Measurements from ENCODE around the gene DBT. TPM values are rescaled to one million over a fixed set of nuclear protein-coding genes. Genes with fewer than 3 reads are reported as not detected.

The DBT gene
- total RNA-seq, 2 experiments from 2014 or later, result 10.0 to 11.2 TPM

GRCh38 chr1:100188617-100189016 is 61.0 kb downstream of the DBT start:
- ATAC-seq, result no peak
- Mint-ChIP-seq H3K9me3 (ENCODE audit: insufficient read depth) (no peaks in the 10 kb centered on the region), H3K4me3 (no peak overlapping the region), H3K4me1 (ENCODE audit: low read depth) (no peaks in the 10 kb centered on the region), H3K27ac (no peak overlapping the region), H3K27me3 (ENCODE audit: low read depth) (no peaks in the 10 kb centered on the region), H3K36me3 (ENCODE audit: low read depth) (peaks cover 4% of the 10 kb centered on the region)
- ChIA-PET POLR2A (no interaction called here), CTCF (interaction anchor here (0.9 kb wide), 1 partner anchor 77 kb away, joined by 3 read pairs; no protein-coding TSS in a partner anchor)
- DNase-seq, result no peak

- ATAC-seq, result no peak
- CTCF ChIA-PET, result interaction anchor here (0.9 kb wide), 1 partner anchor 77 kb away, joined by 3 read pairs; no protein-coding TSS in a partner anchor
- DNase-seq, result no peak
- Mint-ChIP-seq H3K36me3 (ENCODE audit: low read depth) (peaks cover 4% of the 10 kb centered on the region), H3K4me3 (no peak overlapping the region), H3K9me3 (ENCODE audit: insufficient read depth) (no peaks in the 10 kb centered on the region), H3K4me1 (ENCODE audit: low read depth) (no peaks in the 10 kb centered on the region), H3K27ac (no peak overlapping the region), H3K27me3 (ENCODE audit: low read depth) (no peaks in the 10 kb centered on the region)
- POLR2A ChIA-PET, result no interaction called here
Measured at GRCh38 chr1:100187912-100188311, 61.7 kb downstream of the DBT start.

- no peaks in the 10 kb centered on the region for H3K36me3 Mint-ChIP-seq (ENCODE audit: low read depth)
- H3K4me3 Mint-ChIP-seq, result no peak overlapping the region
- ATAC-seq (no peak), DNase-seq (no peak)
- H3K27ac Mint-ChIP-seq, result no peak overlapping the region
- H3K27me3 Mint-ChIP-seq (ENCODE audit: low read depth), result no peaks in the 10 kb centered on the region
- ChIA-PET POLR2A (no interaction called here), CTCF (no interaction called here)
- H3K4me1 Mint-ChIP-seq (ENCODE audit: low read depth), result no peaks in the 10 kb centered on the region
- no peaks in the 10 kb centered on the region for H3K9me3 Mint-ChIP-seq (ENCODE audit: insufficient read depth)
Measured at GRCh38 chr1:100184536-100184935, 65.1 kb downstream of the DBT start.

GRCh38 chr1:100183370-100183769 is 66.3 kb downstream of the DBT start:
- CTCF ChIA-PET, result no interaction called here

GRCh38 chr1:100178091-100178490 is 71.5 kb downstream of the DBT start, which contains the start of gene LRRC39:
Gene LRRC39, minus strand, starts transcription at chr1:100178256. Its CDS starts 9,740 bp downstream, at chr1:100168516.
- H3K4me1 Mint-ChIP-seq (ENCODE audit: low read depth), result no peaks in the 10 kb centered on the region
- no peaks in the 10 kb centered on the region for H3K36me3 Mint-ChIP-seq (ENCODE audit: low read depth)
- H3K27ac Mint-ChIP-seq, result no peak within 1 kb of the TSS
- no peak within 1 kb of the TSS for H3K4me3 Mint-ChIP-seq
- ChIA-PET POLR2A (no interaction called here), CTCF (no interaction called here)
- H3K27me3 Mint-ChIP-seq (ENCODE audit: low read depth), result peaks cover 2% of the 10 kb centered on the region
- no peaks in the 10 kb centered on the region for H3K9me3 Mint-ChIP-seq (ENCODE audit: insufficient read depth)
- DNase-seq (no peak), ATAC-seq (no peak)

More at GRCh38 chr1:100183370-100183769, 66.3 kb downstream of the DBT start:
- H3K4me1 Mint-ChIP-seq (ENCODE audit: low read depth), result no peaks in the 10 kb centered on the region
- DNase-seq, result no peak
- H3K27me3 Mint-ChIP-seq (ENCODE audit: low read depth), result no peaks in the 10 kb centered on the region
- no peaks in the 10 kb centered on the region for H3K9me3 Mint-ChIP-seq (ENCODE audit: insufficient read depth)
- H3K27ac Mint-ChIP-seq, result no peak overlapping the region
- no peaks in the 10 kb centered on the region for H3K36me3 Mint-ChIP-seq (ENCODE audit: low read depth)
- H3K4me3 Mint-ChIP-seq, result no peak overlapping the region
- POLR2A ChIA-PET, result no interaction called here
- ATAC-seq, result no peak

- no peaks in the 10 kb centered on the region for H3K9me3 Mint-ChIP-seq (ENCODE audit: insufficient read depth)
- ATAC-seq (no peak), DNase-seq (no peak)
- peaks cover 2% of the 10 kb centered on the region for H3K27me3 Mint-ChIP-seq (ENCODE audit: low read depth)
- CTCF ChIA-PET, result no interaction called here
- H3K36me3 Mint-ChIP-seq (ENCODE audit: low read depth), result no peaks in the 10 kb centered on the region
- POLR2A ChIA-PET, result no interaction called here
- H3K27ac Mint-ChIP-seq, result no peak overlapping the region
- no peaks in the 10 kb centered on the region for H3K4me1 Mint-ChIP-seq (ENCODE audit: low read depth)
- H3K4me3 Mint-ChIP-seq, result no peak overlapping the region
Measured at GRCh38 chr1:100177295-100178041, 72.2 kb downstream of the DBT start.

GRCh38 chr1:100168051-100168450 is 81.6 kb downstream of the DBT start:
- Mint-ChIP-seq H3K27ac (no peak overlapping the region), H3K4me1 (ENCODE audit: low read depth) (no peaks in the 10 kb centered on the region), H3K36me3 (ENCODE audit: low read depth) (no peaks in the 10 kb centered on the region), H3K4me3 (no peak overlapping the region), H3K27me3 (ENCODE audit: low read depth) (no peaks in the 10 kb centered on the region), H3K9me3 (ENCODE audit: insufficient read depth) (no peaks in the 10 kb centered on the region)
- POLR2A ChIA-PET, result no interaction called here
- ATAC-seq (no peak), DNase-seq (no peak)
- CTCF ChIA-PET, result no interaction called here

- no peak overlapping the region for H3K4me3 Mint-ChIP-seq
- no peak for DNase-seq
- H3K27me3 Mint-ChIP-seq (ENCODE audit: low read depth), result no peaks in the 10 kb centered on the region
- H3K4me1 Mint-ChIP-seq (ENCODE audit: low read depth), result no peaks in the 10 kb centered on the region
- CTCF ChIA-PET, result interaction anchor here (1.2 kb wide), 1 partner anchor 195 kb away, joined by 3 read pairs; the partner anchor contains the start of gene SLC35A3
- POLR2A ChIA-PET, result no interaction called here
- no peak for ATAC-seq
- H3K27ac Mint-ChIP-seq, result no peak overlapping the region
- no peaks in the 10 kb centered on the region for H3K9me3 Mint-ChIP-seq (ENCODE audit: insufficient read depth)
- H3K36me3 Mint-ChIP-seq (ENCODE audit: low read depth), result no peaks in the 10 kb centered on the region
Measured at GRCh38 chr1:100164702-100165101, 84.9 kb downstream of the DBT start.

GRCh38 chr1:100164216-100164615 is 85.4 kb downstream of the DBT start:
- no peaks in the 10 kb centered on the region for H3K27me3 Mint-ChIP-seq (ENCODE audit: low read depth)
- DNase-seq (no peak), ATAC-seq (no peak)
- ChIA-PET POLR2A (no interaction called here), CTCF (interaction anchor here (1.2 kb wide), 1 partner anchor 195 kb away, joined by 3 read pairs; the partner anchor contains the start of gene SLC35A3)
- H3K4me3 Mint-ChIP-seq, result no peak overlapping the region
- H3K36me3 Mint-ChIP-seq (ENCODE audit: low read depth), result no peaks in the 10 kb centered on the region
- no peaks in the 10 kb centered on the region for H3K9me3 Mint-ChIP-seq (ENCODE audit: insufficient read depth)
- no peaks in the 10 kb centered on the region for H3K4me1 Mint-ChIP-seq (ENCODE audit: low read depth)
- no peak overlapping the region for H3K27ac Mint-ChIP-seq

- no peaks in the 10 kb centered on the region for H3K4me1 Mint-ChIP-seq (ENCODE audit: low read depth)
- no peaks in the 10 kb centered on the region for H3K27me3 Mint-ChIP-seq (ENCODE audit: low read depth)
- no peak for DNase-seq
- POLR2A ChIA-PET, result no interaction called here
- no peaks in the 10 kb centered on the region for H3K9me3 Mint-ChIP-seq (ENCODE audit: insufficient read depth)
- no peak for ATAC-seq
- no peaks in the 10 kb centered on the region for H3K36me3 Mint-ChIP-seq (ENCODE audit: low read depth)
- H3K27ac Mint-ChIP-seq, result no peak overlapping the region
- no peak overlapping the region for H3K4me3 Mint-ChIP-seq
- CTCF ChIA-PET, result no interaction called here
Measured at GRCh38 chr1:100162881-100163280, 86.8 kb downstream of the DBT start.

- DNase-seq (no peak), ATAC-seq (no peak)
- no peak overlapping the region for H3K27ac Mint-ChIP-seq
- peaks cover 5% of the 10 kb centered on the region for H3K4me1 Mint-ChIP-seq (ENCODE audit: low read depth)
- no peaks in the 10 kb centered on the region for H3K27me3 Mint-ChIP-seq (ENCODE audit: low read depth)
- CTCF ChIA-PET, result interaction anchor here (0.7 kb wide), 1 partner anchor 307 kb away, joined by 3 read pairs; no protein-coding TSS in a partner anchor
- no peak overlapping the region for H3K4me3 Mint-ChIP-seq
- POLR2A ChIA-PET, result no interaction called here
- no peaks in the 10 kb centered on the region for H3K9me3 Mint-ChIP-seq (ENCODE audit: insufficient read depth)
- H3K36me3 Mint-ChIP-seq (ENCODE audit: low read depth), result peaks cover 11% of the 10 kb centered on the region
Measured at GRCh38 chr1:100152271-100152670, 97.4 kb downstream of the DBT start.

- no peak overlapping the region for H3K4me3 Mint-ChIP-seq
- H3K9me3 Mint-ChIP-seq (ENCODE audit: insufficient read depth), result no peaks in the 10 kb centered on the region
- CTCF ChIA-PET, result no interaction called here
- DNase-seq (no peak), ATAC-seq (no peak)
- POLR2A ChIA-PET, result no interaction called here
- H3K36me3 Mint-ChIP-seq (ENCODE audit: low read depth), result peaks cover 13% of the 10 kb centered on the region
- no peaks in the 10 kb centered on the region for H3K27me3 Mint-ChIP-seq (ENCODE audit: low read depth)
- H3K27ac Mint-ChIP-seq, result no peak overlapping the region
- peaks cover 5% of the 10 kb centered on the region for H3K4me1 Mint-ChIP-seq (ENCODE audit: low read depth)
Measured at GRCh38 chr1:100151679-100152078, 98.0 kb downstream of the DBT start.

- CTCF ChIA-PET, result no interaction called here
- Mint-ChIP-seq H3K9me3 (ENCODE audit: insufficient read depth) (no peaks in the 10 kb centered on the region), H3K27me3 (ENCODE audit: low read depth) (no peaks in the 10 kb centered on the region), H3K36me3 (ENCODE audit: low read depth) (peaks cover 31% of the 10 kb centered on the region), H3K4me1 (ENCODE audit: low read depth) (peaks cover 5% of the 10 kb centered on the region), H3K27ac (no peak overlapping the region), H3K4me3 (no peak overlapping the region)
- DNase-seq, result no peak
- no peak for ATAC-seq
- POLR2A ChIA-PET, result no interaction called here
Measured at GRCh38 chr1:100147875-100148274, 101.8 kb downstream of the DBT start.

Data from activated CD8-positive, alpha-beta T cell treated with anti-CD3 and anti-CD28 coated beads, Interleukin-2, amount 10 ng/mL, durations not matched to agents 7 days and 5 days (primary cell).